Thyroid gland (tissue), 4 donors: ENCODE data around the gene SULT2A1. TPM values are rescaled to one million over a fixed set of nuclear protein-coding genes. Genes with fewer than 3 reads are reported as not detected.
"Not testable (repeated sequence)": the region's sequence is repeated elsewhere in the genome, so short reads cannot be mapped to it uniquely, and the experiment has no call there.

Experiments
- DNase-seq, 2 donors: peaks; one replicate each; pipeline ENCODE4 v3.0.0-alpha.2; 2019
- H3K27ac ChIP-seq, 3 donors: fragments of 200-600 bp; sonication (generic); 1 replicate in 2 of 3; 2 replicates in 1 of 3; pipeline ENCODE4 v1.5.1; 2016 to 2019; ENCODE audit warnings: mild to moderate bottlenecking in 1 of 3, moderate library complexity in 1 of 3
- H3K27me3 ChIP-seq: fragments of 200-600 bp; sonication (generic); one replicate; pipeline ENCODE4 v1.5.1; 2019
- H3K36me3 ChIP-seq, 2 donors: fragments of 200-600 bp; sonication (generic); one replicate each; pipeline ENCODE4 v1.5.1; 2016 to 2019
- H3K4me1 ChIP-seq, 2 donors: fragments of 200-600 bp; sonication (generic); one replicate each; pipeline ENCODE4 v1.5.1; 2017 to 2019
- H3K4me3 ChIP-seq, 3 donors: fragments of 200-600 bp; sonication (generic); replicated peaks in 1 of 3; 1 replicate in 2 of 3; 2 replicates in 1 of 3; pipeline ENCODE4 v1.5.1; 2016; ENCODE audit warnings: mild to moderate bottlenecking in 1 of 3
- H3K9me3 ChIP-seq: fragments of 200-600 bp; sonication (generic); one replicate; pipeline ENCODE4 v1.5.1; 2017
- POLR2A ChIP-seq, 2 donors: fragments of 450-650 bp; IDR thresholded peaks; one replicate each; pipeline ENCODE4 v1.6.1; 2017; ENCODE audit warnings: antibody characterized with exemption in 2 of 2, mild to moderate bottlenecking in 2 of 2, moderate library complexity in 1 of 2
- WGBS, 2 donors: methylation state at CpG; one replicate each; pipeline ENCODE4 v1.1.5; 2017; 5-methylcytosine and 5-hydroxymethylcytosine counted together
- intact Hi-C: fragments of 100-400 bp; cut with DNase I; formaldehyde crosslinking; loops from one replicate; pipeline ENCODE4 v1.15.1; 2023
- total RNA-seq, 4 donors: library from RNA; depleted of rRNA; stranded (reverse); fragments of >200 nt; gene quantifications; one replicate each; pipeline ENCODE4 v1.2.3, GENCODE V29; 2016
- TF ChIP-seq, protein P1 (sequence below), 6 experiments: fragments of 200-600 bp in 3 of 6; fragments of 450-650 bp in 3 of 6; sonication (generic) in 3 of 6; IDR thresholded peaks; one replicate each; pipeline ENCODE4 v1.5.1; 2016 to 2019; ENCODE audit warnings: antibody characterized with exemption in 6 of 6, mild to moderate bottlenecking in 2 of 6, inconsistent platforms in 1 of 6, moderate library complexity in 1 of 6

SULT2A1 gene
- total RNA-seq, 4 donors from 2014 or later = not detected

GRCh38 chr19:47860602-47861297 is 25.4 kb downstream of the SULT2A1 start:
- DNase-seq = no peak
- TF ChIP-seq, protein P1, sequence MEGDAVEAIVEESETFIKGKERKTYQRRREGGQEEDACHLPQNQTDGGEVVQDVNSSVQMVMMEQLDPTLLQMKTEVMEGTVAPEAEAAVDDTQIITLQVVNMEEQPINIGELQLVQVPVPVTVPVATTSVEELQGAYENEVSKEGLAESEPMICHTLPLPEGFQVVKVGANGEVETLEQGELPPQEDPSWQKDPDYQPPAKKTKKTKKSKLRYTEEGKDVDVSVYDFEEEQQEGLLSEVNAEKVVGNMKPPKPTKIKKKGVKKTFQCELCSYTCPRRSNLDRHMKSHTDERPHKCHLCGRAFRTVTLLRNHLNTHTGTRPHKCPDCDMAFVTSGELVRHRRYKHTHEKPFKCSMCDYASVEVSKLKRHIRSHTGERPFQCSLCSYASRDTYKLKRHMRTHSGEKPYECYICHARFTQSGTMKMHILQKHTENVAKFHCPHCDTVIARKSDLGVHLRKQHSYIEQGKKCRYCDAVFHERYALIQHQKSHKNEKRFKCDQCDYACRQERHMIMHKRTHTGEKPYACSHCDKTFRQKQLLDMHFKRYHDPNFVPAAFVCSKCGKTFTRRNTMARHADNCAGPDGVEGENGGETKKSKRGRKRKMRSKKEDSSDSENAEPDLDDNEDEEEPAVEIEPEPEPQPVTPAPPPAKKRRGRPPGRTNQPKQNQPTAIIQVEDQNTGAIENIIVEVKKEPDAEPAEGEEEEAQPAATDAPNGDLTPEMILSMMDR (IDR thresholded peaks at IDR 0.05) = no peak
- no peak for TF ChIP-seq POLR2A (IDR thresholded peaks at IDR 0.05)
- H3K4me1 ChIP-seq = no peaks in the 10 kb centered on the region
- intact Hi-C loops = no loop called here
- no peaks in the 10 kb centered on the region for H3K36me3 ChIP-seq
- H3K27ac ChIP-seq = no peak overlapping the region
- H3K27me3 ChIP-seq = no peaks in the 10 kb centered on the region
- H3K9me3 ChIP-seq = no peaks in the 10 kb centered on the region
- WGBS, 2 donors = 50 to 53% methylated on average over 10 to 31 of the region's 34 CpGs
- no peak overlapping the region for H3K4me3 ChIP-seq

- H3K36me3 ChIP-seq, H3K27ac ChIP-seq, H3K4me1 ChIP-seq, intact Hi-C loops, H3K9me3 ChIP-seq, DNase-seq, H3K4me3 ChIP-seq, H3K27me3 ChIP-seq: not testable (repeated sequence)
- no CpG with 5 or more reads among the region's 17 CpGs for WGBS, 2 donors
Measured at GRCh38 chr19:47859838-47860237, 26.3 kb downstream of the SULT2A1 start.

- intact Hi-C loops, H3K27me3 ChIP-seq, H3K4me1 ChIP-seq, DNase-seq, H3K4me3 ChIP-seq, H3K27ac ChIP-seq, H3K36me3 ChIP-seq, H3K9me3 ChIP-seq: not testable (repeated sequence)
- WGBS, 2 donors = 88 to 93% methylated on average over 7 to 9 of the region's 9 CpGs
Measured at GRCh38 chr19:47858646-47859285, 27.3 kb downstream of the SULT2A1 start, which contains the start of gene TPRX2. Gene TPRX2 (plus strand): TSS chr19:47859235. CDS start chr19:47859247, 12 bp downstream.

GRCh38 chr19:47858231-47858630 is 27.9 kb downstream of the SULT2A1 start:
- intact Hi-C loops, H3K36me3 ChIP-seq, H3K4me3 ChIP-seq, H3K9me3 ChIP-seq, DNase-seq, H3K4me1 ChIP-seq, H3K27me3 ChIP-seq, H3K27ac ChIP-seq: not testable (repeated sequence)
- 92 to 96% methylated on average over 9 of the region's 9 CpGs for WGBS, 2 donors

DNA sequence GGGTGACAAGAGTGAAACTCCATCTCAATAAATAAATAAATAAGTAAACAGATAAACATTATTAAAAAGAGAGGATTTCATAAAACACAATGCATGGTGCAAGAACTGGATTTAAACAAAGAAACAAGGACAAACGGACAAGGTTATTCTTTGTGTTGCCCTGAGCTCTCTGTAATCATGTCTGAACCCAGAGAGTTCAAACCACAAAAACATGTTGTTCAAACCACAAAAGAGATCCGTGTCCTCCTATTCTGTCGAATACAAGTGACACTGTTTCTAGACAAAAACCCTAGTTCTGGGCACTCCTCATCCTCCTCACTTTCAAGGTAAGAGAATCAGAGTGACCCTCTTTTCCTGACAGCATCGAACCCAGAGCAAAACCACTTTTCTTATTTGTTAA is 31.7 kb downstream of the SULT2A1 start:
- no peak for DNase-seq
- Histone ChIP-seq H3K4me1 (no peaks in the 10 kb centered on the region), H3K27me3 (peaks cover under 1% of the 10 kb centered on the region), H3K4me3 (no peak overlapping the region), H3K36me3 (no peaks in the 10 kb centered on the region), H3K27ac (no peak overlapping the region), H3K9me3 (no peaks in the 10 kb centered on the region)
- WGBS, 2 donors = 82 to 83% methylated on average over 4 of the region's 4 CpGs
- TF ChIP-seq POLR2A (IDR thresholded peaks at IDR 0.05) = no peak
- TF ChIP-seq, protein P1 (IDR thresholded peaks at IDR 0.05) = no peak
- intact Hi-C loops = no loop called here

DNA sequence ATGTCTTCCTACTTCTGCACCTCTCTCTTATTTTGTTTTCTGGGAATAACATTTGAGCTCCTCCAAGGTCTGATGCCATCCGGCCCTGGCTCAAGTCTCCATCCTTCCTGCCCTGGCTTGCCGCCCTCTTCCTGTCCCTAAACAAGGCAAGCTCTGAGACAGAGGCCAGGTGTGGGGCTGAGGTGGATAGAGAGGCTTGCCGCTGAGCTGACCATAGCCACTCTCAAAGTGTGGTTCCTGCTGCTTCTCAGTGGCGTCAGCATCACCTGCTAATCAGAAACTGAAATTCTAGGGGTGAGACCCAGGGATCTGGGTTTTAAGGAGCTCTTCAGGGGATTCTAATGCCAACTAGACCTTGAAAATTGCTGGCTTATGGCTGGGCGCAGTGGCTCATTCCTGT is 33.1 kb downstream of the SULT2A1 start:
- H3K4me1 ChIP-seq = no peaks in the 10 kb centered on the region
- H3K27ac ChIP-seq = no peak overlapping the region
- intact Hi-C loops = no loop called here
- no peak overlapping the region for H3K4me3 ChIP-seq
- no peak for DNase-seq
- peaks cover 7% of the 10 kb centered on the region for H3K27me3 ChIP-seq
- TF ChIP-seq, protein P1 (IDR thresholded peaks at IDR 0.05) = no peak
- TF ChIP-seq POLR2A (IDR thresholded peaks at IDR 0.05) = no peak
- H3K36me3 ChIP-seq = no peaks in the 10 kb centered on the region
- H3K9me3 ChIP-seq = no peaks in the 10 kb centered on the region
- 51 to 64% methylated on average over 5 of the region's 5 CpGs for WGBS, 2 donors
